Heart left ventricle (tissue), 16 donors: ENCODE data around the gene RAB41. TPM values are rescaled to one million over a fixed set of nuclear protein-coding genes. Genes with fewer than 3 reads are reported as not detected.
"Not testable (repeated sequence)": the region's sequence is repeated elsewhere in the genome, so short reads cannot be mapped to it uniquely, and the experiment has no call there.

ENCODE experiments used
- ATAC-seq, 4 donors: fragments of 200-7000 bp; cut with Tn5 transposase; one replicate each; pipeline ENCODE4 v1.9.1; 2020 to 2022; ENCODE audit warnings: moderate library complexity in 4 of 4, mild to moderate bottlenecking in 3 of 4, moderate number of reproducible peaks in 1 of 4
- DNase-seq, 5 donors: peaks; one replicate each; pipeline ENCODE4 v3.0.0-alpha.2; 2020
- H3K27ac ChIP-seq, 12 donors: fragments of 200-600 bp; sonication (generic) in 4 of 12; one replicate each; pipeline versions ENCODE4 v1.5.0 to v1.8.0; 2016 to 2022; ENCODE audit warnings: mild to moderate bottlenecking in 2 of 12
- H3K27me3 ChIP-seq, 9 donors: fragments of 200-600 bp; sonication (generic) in 2 of 9; one replicate each; pipeline versions ENCODE4 v1.5.1 to v1.8.0; 2016 to 2022; ENCODE audit warnings: mild to moderate bottlenecking in 3 of 9
- H3K36me3 ChIP-seq, 9 donors: fragments of 200-600 bp; sonication (generic) in 2 of 9; one replicate each; pipeline versions ENCODE4 v1.5.0 to v1.8.0; 2018 to 2022; ENCODE audit warnings: mild to moderate bottlenecking in 2 of 9
- H3K4me1 ChIP-seq, 12 donors: fragments of 200-600 bp; sonication (generic) in 4 of 12; one replicate each; pipeline versions ENCODE4 v1.5.0 to v1.8.0; 2016 to 2022; ENCODE audit warnings: mild to moderate bottlenecking in 3 of 12
- H3K4me3 ChIP-seq, 12 donors: fragments of 200-600 bp; sonication (generic) in 4 of 12; one replicate each; pipeline versions ENCODE4 v1.5.0 to v1.8.0; 2017 to 2022; ENCODE audit warnings: mild to moderate bottlenecking in 9 of 12, moderate library complexity in 4 of 12
- H3K9me3 ChIP-seq, 12 donors: fragments of 200-600 bp; sonication (generic) in 4 of 12; one replicate each; pipeline versions ENCODE4 v1.5.0 to v1.8.0; 2016 to 2022; ENCODE audit warnings: mild to moderate bottlenecking in 1 of 12
- CTCF ChIP-seq, 12 donors: fragments of 200-600 bp; sonication (generic) in 4 of 12; IDR thresholded peaks; one replicate each; pipeline versions ENCODE4 v1.5.0 to v1.8.0; 2018 to 2022; ENCODE audit warnings: antibody characterized with exemption in 12 of 12, mild to moderate bottlenecking in 5 of 12
- POLR2A ChIP-seq, 2 donors: fragments of 450-650 bp; IDR thresholded peaks; one replicate each; pipeline ENCODE4 v1.6.1; 2017; ENCODE audit warnings: antibody characterized with exemption in 2 of 2, mild to moderate bottlenecking in 2 of 2, moderate library complexity in 2 of 2
- WGBS, 4 donors: extraction: QIAGEN DNeasy Blood & Tissue Kit in 2 of 4; methylation state at CpG; one replicate each; pipeline versions ENCODE4 v1.1.5 to v1.1.7; 2013 to 2018; 5-methylcytosine and 5-hydroxymethylcytosine counted together
- intact Hi-C, 10 donors: fragments of 100-400 bp; cut with DNase I; formaldehyde crosslinking; loops; one replicate each; pipeline versions ENCODE4 v1.11.1 to v1.14.2; 2022
- polyA plus RNA-seq, 2 donors: library from polyadenylated mRNA; stranded (reverse); fragments of 200-250 nt; gene quantifications; one replicate each; pipeline ENCODE4 v1.2.3, GENCODE V29; 2013
- total RNA-seq, 9 donors: library from RNA; depleted of rRNA in 2 of 9; stranded (reverse); fragments of >200 nt in 2 of 9; fragmentation: NEBNext Ultra II Directional in 3 of 9; extraction: Animal tissue kit (Norgen Biotek cat#: 25700) in 3 of 9; gene quantifications; one replicate each; pipeline versions ENCODE4 v1.1.0 to v1.2.4, GENCODE V29; 2016 to 2023
- donor health status: ischemic (EF 13 %, LVEDD 7.1; RV severe dilation, severe dysfunction).
- donor health status: healthy with polysubstance abuse.
- donor health status: DM: no; HTN: yes; CAD: no.
- donor health status: DM: no; HTN: no; CAD: no.
- donor health status: ischemic (EF 25% LVEDD 6.9; RV normal size, moderate dysfunction).
- donor health status: ischemic (EF 25% LVEDD 5.7; RV mildly dilated, moderate dysfunction).
- donor health status: healthy.
- donor health status: DM: yes; HTN: yes; CAD: no.
- donor health status: ischemic (EF 35%, LVEDD 5.7; RV mildly dilated, moderate dysfunction).
- donor health status: nonischemic (EF 11% LVEDD 7.7; RV severe dilation, severe dysfunction).
- donor health status: DM: yes; HTN: yes; CAD: no.
- donor health status: PGD.
- donor health status: ischemic (EF 29% LVEDD 5.4; RV normal size, mild dysfunction).
- donor health status: nonischemic (EF 23%, LVEDD 6.1; RV moderate dilation, normal function).

Gene RAB41
- total and polyA plus RNA-seq, 11 donors = not detected

- no peak for ATAC-seq
- Histone ChIP-seq H3K9me3 (no peaks in the 10 kb centered on the region), H3K4me3 (no peak overlapping the region), H3K27me3 (peaks cover 0 to 17% (median 0%) of the 10 kb centered on the region in 9 donors), H3K36me3 (no peaks in the 10 kb centered on the region), H3K27ac (no peak overlapping the region), H3K4me1 (peaks cover 0 to 5% (median 0%) of the 10 kb centered on the region in 12 donors)
- no peak for TF ChIP-seq CTCF (IDR thresholded peaks at IDR 0.05)
- TF ChIP-seq POLR2A (IDR thresholded peaks at IDR 0.05) = no peak
- intact Hi-C loops = no loop called here
- no peak for DNase-seq
- 41 to 51% (median 47%) methylated on average over 3 of the region's 3 CpGs for WGBS, 4 donors
Observed at GRCh38 chrX:70301716-70302115, 19.7 kb downstream of the RAB41 start.

- ATAC-seq (no peak), DNase-seq (no peak)
- intact Hi-C loops = no loop called here
- TF ChIP-seq POLR2A (IDR thresholded peaks at IDR 0.05) = no peak
- no peak for TF ChIP-seq CTCF (IDR thresholded peaks at IDR 0.05)
- Histone ChIP-seq H3K36me3 (no peaks in the 10 kb centered on the region), H3K4me1 (no peaks in the 10 kb centered on the region), H3K4me3 (no peak overlapping the region), H3K27ac (no peak overlapping the region), H3K9me3 (no peaks in the 10 kb centered on the region), H3K27me3 (peaks cover 0 to 5% (median 0%) of the 10 kb centered on the region in 9 donors)
- WGBS, 4 donors = 88 to 96% (median 94%) methylated on average over 1 of the region's 1 CpG
Observed at GRCh38 chrX:70313503-70313902, 31.5 kb downstream of the RAB41 start.

GRCh38 chrX:70322784-70323183 lies 40.8 kb downstream of the RAB41 start:
- Histone ChIP-seq H3K36me3 (no peaks in the 10 kb centered on the region), H3K27ac (no peak overlapping the region), H3K9me3 (no peaks in the 10 kb centered on the region), H3K4me3 (no peak overlapping the region), H3K4me1 (no peaks in the 10 kb centered on the region), H3K27me3 (peaks cover 0 to 4% (median 0%) of the 10 kb centered on the region in 9 donors)
- DNase-seq (no peak), ATAC-seq (no peak)
- TF ChIP-seq CTCF (IDR thresholded peaks at IDR 0.05) (no peak), POLR2A (IDR thresholded peaks at IDR 0.05) (no peak)
- 87 to 98% (median 92%) methylated on average over 4 of the region's 4 CpGs for WGBS, 4 donors
- intact Hi-C loops = no loop called here

- H3K36me3 ChIP-seq, intact Hi-C loops, H3K27ac ChIP-seq, H3K27me3 ChIP-seq, H3K4me3 ChIP-seq, H3K9me3 ChIP-seq, ATAC-seq, DNase-seq, H3K4me1 ChIP-seq: not testable (repeated sequence)
- WGBS, 4 donors = 84 to 99% (median 94%) methylated on average over 6 of the region's 6 CpGs
Observed at GRCh38 chrX:70323628-70324027, 41.7 kb downstream of the RAB41 start.

- DNase-seq (no peak), ATAC-seq (no peak)
- intact Hi-C loops = no loop called here
- TF ChIP-seq POLR2A (IDR thresholded peaks at IDR 0.05) (no peak), CTCF (IDR thresholded peaks at IDR 0.05) (no peak)
- Histone ChIP-seq H3K4me1 (no peaks in the 10 kb centered on the region), H3K9me3 (no peaks in the 10 kb centered on the region), H3K27ac (no peak overlapping the region), H3K4me3 (no peak overlapping the region), H3K27me3 (peaks cover 0 to 4% (median 0%) of the 10 kb centered on the region in 9 donors), H3K36me3 (no peaks in the 10 kb centered on the region)
- 88 to 95% (median 91%) methylated on average over 2 of the region's 2 CpGs for WGBS, 4 donors
Observed at GRCh38 chrX:70324326-70324725, 42.4 kb downstream of the RAB41 start.
